Measurements from ENCODE around the gene EEF1AKMT1.

- TF ChIP-seq REST (IDR thresholded peaks at IDR 0.05; ENCODE audit: insufficient read depth in 1 of 2, low read depth in 2 of 2, low read length in 2 of 2) (no peak), FOXP2 (optimal IDR thresholded peaks at IDR 0.05; ENCODE audit: borderline replicate concordance, extremely low read depth, extremely low read length, insufficient read depth) (no peak), POLR2AphosphoS5 (IDR thresholded peaks at IDR 0.05; ENCODE audit: low read depth, low read length) (no peak), SIN3A (IDR thresholded peaks at IDR 0.05; ENCODE audit: borderline replicate concordance, insufficient read depth, low read length) (no peak)
Observed at GRCh38 chr13:20717581-20718542, 55.9 kb downstream of the EEF1AKMT1 start.
